Epithelial cell of proximal tubule (primary cell): ENCODE data around the gene FETUB. TPM values are rescaled to one million over a fixed set of nuclear protein-coding genes. Genes with fewer than 3 reads are reported as not detected.

Experiments
- DNase-seq: peaks from one replicate; pipeline ENCODE4 v3.0.0-alpha.2; 2011; ENCODE audit warnings: low read depth
- H3K4me3 ChIP-seq: 2 replicates; pipeline ENCODE4 v1.5.1; 2011; ENCODE audit warnings: low read depth, mild to moderate bottlenecking, low read length
- CTCF ChIP-seq: conservative IDR thresholded peaks from 2 replicates; pipeline ENCODE4 v1.5.1; 2012; ENCODE audit warnings: low read depth, mild to moderate bottlenecking, low read length
- total RNA-seq: library from RNA; depleted of rRNA; stranded (reverse); fragments of >200 nt; gene quantifications from 2 replicates; pipeline ENCODE4 v1.2.3, GENCODE V29; 2015

The FETUB gene
- total RNA-seq, 1 donor from 2014 or later: not detected

- TF ChIP-seq CTCF: no peak
- no peak for DNase-seq
- no peak overlapping the region for H3K4me3 ChIP-seq
These were observed 2.5 kb upstream of the FETUB start for GRCh38 chr3:186637686-186638085.

- no peak overlapping the region for H3K4me3 ChIP-seq
- TF ChIP-seq CTCF: no peak
- no peak for DNase-seq
These were observed 1.9 kb upstream of the FETUB start for GRCh38 chr3:186638259-186638658.

GRCh38 chr3:186640473-186640818 lies 247 bp downstream of the FETUB start:
- TF ChIP-seq CTCF: no peak
- no peak for DNase-seq
- H3K4me3 ChIP-seq: no peak overlapping the region

- H3K4me3 ChIP-seq: no peak overlapping the region
- no peak for TF ChIP-seq CTCF
- DNase-seq: no peak
These were observed 730 bp downstream of the FETUB start for GRCh38 chr3:186640929-186641328.

GRCh38 chr3:186642014-186642413 lies 1.8 kb downstream of the FETUB start:
- H3K4me3 ChIP-seq: no peak overlapping the region
- no peak for DNase-seq
- no peak for TF ChIP-seq CTCF

- no peak for DNase-seq
- H3K4me3 ChIP-seq: no peak overlapping the region
- TF ChIP-seq CTCF: no peak
These were observed 3.3 kb downstream of the FETUB start for GRCh38 chr3:186643493-186643892.

GRCh38 chr3:186644683-186645082 lies 4.5 kb downstream of the FETUB start:
- DNase-seq: no peak
- TF ChIP-seq CTCF: no peak
- H3K4me3 ChIP-seq: no peak overlapping the region
